GM13977 (cell line): ENCODE results near the gene PSORS1C1.

Source experiments
- DNase-seq: peaks from one replicate; pipeline ENCODE4 v3.0.0; 2012; ENCODE audit warnings: low spot score
- in situ Hi-C: fragments of 300-500 bp; cut with MboI; formaldehyde crosslinking; loops from one replicate; pipeline ENCODE4 v1.12.0; 2022; ENCODE audit warnings: low sequenced_read_pairs, low pct_unique_long_range_greater_than_20kb, mixed read lengths, inconsistent platforms; ENCODE audit not compliant: unreplicated experiment
- TF ChIP-seq, protein P1 (sequence below): IDR thresholded peaks from 2 replicates; pipeline ENCODE4 v1.5.1; 2012; ENCODE audit warnings: mild to moderate bottlenecking, control low read depth; ENCODE audit not compliant: insufficient read depth; ENCODE audit errors: extremely low read depth, missing control alignments

The PSORS1C1 gene

DNA sequence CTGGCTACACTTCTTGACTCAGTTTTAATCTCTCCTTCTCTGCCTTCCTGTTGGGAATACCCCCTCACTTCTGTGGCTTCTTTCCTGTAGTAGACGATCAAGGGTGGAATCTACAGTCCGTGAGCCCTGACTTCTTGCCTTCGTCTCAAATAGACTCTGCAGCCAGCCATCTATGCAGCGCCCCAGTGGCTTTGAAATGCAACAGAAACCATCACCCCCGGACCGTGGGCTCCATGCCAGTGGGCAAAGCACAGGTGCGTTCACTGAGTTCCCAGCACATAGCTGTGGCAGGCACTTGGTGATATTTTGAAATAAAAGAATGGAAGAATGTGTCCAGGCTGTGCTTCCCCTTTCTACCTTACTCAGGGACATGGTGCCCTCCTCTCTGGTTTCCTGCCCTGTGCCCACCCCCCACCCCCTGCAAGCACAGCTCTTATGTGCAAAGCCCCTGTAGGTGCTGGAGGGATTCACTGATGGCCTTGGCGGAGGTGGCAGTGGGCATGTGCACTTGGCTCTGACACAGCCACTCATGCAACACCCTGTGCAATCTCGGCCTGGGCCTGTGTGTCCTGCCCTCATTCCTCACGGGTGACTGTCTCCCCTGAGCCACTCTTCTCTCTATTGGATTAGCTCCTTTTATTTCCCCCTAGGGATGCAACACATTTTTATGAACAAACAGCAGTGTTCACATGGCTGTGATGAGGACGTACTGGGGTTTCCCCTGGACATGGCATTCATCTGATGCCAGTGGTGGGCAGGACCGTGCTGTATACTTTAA is 11.2 kb downstream of the PSORS1C1 start:
- no peak for DNase-seq
- TF ChIP-seq, protein P1, sequence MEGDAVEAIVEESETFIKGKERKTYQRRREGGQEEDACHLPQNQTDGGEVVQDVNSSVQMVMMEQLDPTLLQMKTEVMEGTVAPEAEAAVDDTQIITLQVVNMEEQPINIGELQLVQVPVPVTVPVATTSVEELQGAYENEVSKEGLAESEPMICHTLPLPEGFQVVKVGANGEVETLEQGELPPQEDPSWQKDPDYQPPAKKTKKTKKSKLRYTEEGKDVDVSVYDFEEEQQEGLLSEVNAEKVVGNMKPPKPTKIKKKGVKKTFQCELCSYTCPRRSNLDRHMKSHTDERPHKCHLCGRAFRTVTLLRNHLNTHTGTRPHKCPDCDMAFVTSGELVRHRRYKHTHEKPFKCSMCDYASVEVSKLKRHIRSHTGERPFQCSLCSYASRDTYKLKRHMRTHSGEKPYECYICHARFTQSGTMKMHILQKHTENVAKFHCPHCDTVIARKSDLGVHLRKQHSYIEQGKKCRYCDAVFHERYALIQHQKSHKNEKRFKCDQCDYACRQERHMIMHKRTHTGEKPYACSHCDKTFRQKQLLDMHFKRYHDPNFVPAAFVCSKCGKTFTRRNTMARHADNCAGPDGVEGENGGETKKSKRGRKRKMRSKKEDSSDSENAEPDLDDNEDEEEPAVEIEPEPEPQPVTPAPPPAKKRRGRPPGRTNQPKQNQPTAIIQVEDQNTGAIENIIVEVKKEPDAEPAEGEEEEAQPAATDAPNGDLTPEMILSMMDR: no peak
- in situ Hi-C loops: no loop called here

DNA sequence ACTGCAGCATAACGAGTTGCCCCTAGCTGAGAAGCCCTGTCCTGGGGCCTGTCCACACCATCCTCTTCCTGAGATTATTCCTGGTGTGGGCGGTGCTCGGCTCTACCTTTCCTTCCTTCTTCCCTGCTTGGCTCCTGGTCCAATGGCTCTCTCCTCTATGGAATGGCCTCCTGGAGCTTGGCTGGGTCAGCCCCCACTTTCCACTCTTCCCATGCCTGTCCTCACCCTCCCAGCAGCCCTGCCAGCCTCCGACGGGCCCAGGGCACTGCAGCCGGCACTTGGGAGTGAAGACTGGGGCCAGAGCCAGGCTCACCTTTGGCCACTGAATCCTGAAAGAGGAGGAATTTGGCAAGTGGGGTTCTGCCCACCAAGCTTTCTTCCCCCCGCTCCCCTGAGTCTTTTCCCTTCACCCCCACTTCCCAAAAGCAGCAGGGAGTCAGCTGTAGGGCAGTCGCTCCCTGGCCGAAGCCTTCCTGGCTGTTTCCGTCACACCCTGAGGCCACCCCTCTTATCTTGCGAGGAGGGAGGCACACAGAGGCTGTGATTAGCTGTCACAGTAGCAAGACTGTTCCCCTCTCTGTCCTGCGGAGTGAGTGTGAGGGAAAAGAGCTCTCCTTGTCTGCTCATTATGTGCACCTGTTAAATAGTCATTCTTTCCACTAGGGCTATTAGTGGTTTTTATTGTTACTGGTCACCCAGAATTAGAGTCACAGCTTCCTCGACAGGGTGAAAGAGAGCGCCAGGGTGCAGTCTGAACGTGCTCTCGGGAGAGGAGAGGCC is 12.0 kb downstream of the PSORS1C1 start:
- DNase-seq: no peak
- TF ChIP-seq, protein P1: no peak
- in situ Hi-C loops: no loop called here

DNA sequence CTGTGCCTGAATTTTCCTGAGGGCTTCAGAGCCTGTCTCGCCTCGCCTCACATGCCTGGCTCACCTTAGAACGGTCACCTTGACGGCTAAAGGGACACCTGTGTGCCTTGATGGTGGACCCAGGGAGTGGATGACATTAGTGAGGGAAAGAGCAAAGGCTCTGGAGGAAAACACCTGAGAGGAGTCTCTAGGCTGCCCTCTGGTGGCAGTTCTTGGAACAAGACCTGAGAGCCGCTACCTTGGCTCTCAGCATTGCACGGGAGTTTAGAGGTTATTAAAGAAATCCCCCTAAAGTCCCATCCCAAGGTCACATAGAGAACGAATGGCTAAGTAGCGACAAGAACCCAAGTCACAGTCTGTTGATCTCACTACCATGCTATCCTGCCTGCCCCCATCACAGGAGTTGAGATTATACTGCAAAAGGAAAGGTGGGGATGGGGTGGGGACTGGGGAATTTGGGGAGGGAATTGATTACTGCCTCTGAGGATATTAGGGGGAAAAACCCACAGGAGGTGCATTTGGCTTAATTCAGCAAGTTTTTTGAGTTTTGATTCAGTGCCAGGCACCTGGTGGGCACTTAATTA is 13.6 kb downstream of the PSORS1C1 start:
- in situ Hi-C loops: no loop called here
- DNase-seq: peak; percentile 80
- TF ChIP-seq, protein P1: peak; percentile 75

DNA sequence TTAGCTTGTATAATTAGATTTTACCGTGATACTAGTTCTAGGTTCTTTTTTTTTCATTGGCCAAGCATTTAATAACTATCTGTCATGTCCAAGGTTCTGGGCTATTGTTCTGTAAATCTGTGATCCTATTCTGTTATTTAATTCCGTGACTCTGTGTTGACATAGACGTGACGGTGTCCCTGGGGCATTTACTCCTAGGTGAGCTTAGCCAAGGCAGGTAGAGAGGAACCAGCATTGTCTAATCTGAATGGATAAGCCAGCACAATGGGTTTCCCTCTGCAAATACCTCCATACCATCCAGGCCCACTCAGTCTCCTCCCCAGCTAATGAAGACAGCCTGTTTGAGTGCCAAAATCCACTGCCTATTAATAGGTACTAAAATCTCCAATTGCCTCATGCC is 14.5 kb downstream of the PSORS1C1 start:
- in situ Hi-C loops: no loop called here
- no peak for DNase-seq
- TF ChIP-seq, protein P1: no peak

DNA sequence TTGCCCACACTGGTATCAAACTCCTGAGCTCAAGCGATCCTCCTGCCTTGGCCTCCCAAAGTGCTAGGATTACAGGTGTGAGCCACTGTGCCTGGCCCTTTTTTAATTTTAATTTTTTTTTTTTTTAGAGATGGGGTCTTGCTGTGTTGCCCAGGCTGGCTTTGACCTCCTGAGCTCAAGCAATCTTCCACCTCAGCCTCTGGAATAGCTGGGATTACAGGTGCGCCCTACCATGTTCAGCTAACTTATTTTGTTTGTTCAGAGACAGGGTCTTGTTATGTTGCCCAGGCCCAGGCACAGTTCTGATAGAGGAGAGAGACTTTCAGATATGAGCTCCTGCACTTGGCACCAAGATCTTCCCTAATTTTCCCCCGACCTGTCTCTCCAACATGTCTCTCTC is 16.2 kb downstream of the PSORS1C1 start:
- no peak for DNase-seq
- in situ Hi-C loops: loop anchor here (10.0 kb wide), 1 partner anchor 234 kb away; no protein-coding TSS in a partner anchor
- TF ChIP-seq, protein P1: no peak

DNA sequence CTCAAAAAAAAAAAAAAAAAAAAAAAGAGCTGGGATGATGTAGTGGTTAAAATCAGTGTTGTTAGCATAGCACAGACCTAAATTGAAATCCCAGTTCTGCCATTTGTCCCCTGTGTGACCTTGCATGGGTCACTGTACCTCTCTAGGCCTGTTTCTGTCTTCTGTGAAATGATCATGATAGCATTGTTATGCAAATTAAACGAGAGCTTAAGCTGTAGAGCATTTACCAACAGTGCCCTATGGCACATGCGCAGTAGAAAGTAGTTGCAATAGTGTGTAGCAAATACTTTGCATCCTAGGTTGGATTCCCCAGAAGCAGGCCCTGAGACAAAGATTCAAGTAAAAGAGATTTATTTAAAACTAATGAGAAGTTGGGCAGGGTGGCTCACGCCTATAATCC is 17.0 kb downstream of the PSORS1C1 start:
- in situ Hi-C loops: loop anchor here (10.0 kb wide), 1 partner anchor 233 kb away; no protein-coding TSS in a partner anchor
- TF ChIP-seq, protein P1: no peak
- DNase-seq: no peak
